ENCODE measurements around the gene RBM12.
"Not testable (repeated sequence)": the region's sequence is repeated elsewhere in the genome, so short reads cannot be mapped to it uniquely, and the experiment has no call there.

RBM12 gene, protein sequence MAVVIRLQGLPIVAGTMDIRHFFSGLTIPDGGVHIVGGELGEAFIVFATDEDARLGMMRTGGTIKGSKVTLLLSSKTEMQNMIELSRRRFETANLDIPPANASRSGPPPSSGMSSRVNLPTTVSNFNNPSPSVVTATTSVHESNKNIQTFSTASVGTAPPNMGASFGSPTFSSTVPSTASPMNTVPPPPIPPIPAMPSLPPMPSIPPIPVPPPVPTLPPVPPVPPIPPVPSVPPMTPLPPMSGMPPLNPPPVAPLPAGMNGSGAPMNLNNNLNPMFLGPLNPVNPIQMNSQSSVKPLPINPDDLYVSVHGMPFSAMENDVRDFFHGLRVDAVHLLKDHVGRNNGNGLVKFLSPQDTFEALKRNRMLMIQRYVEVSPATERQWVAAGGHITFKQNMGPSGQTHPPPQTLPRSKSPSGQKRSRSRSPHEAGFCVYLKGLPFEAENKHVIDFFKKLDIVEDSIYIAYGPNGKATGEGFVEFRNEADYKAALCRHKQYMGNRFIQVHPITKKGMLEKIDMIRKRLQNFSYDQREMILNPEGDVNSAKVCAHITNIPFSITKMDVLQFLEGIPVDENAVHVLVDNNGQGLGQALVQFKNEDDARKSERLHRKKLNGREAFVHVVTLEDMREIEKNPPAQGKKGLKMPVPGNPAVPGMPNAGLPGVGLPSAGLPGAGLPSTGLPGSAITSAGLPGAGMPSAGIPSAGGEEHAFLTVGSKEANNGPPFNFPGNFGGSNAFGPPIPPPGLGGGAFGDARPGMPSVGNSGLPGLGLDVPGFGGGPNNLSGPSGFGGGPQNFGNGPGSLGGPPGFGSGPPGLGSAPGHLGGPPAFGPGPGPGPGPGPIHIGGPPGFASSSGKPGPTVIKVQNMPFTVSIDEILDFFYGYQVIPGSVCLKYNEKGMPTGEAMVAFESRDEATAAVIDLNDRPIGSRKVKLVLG

DNA sequence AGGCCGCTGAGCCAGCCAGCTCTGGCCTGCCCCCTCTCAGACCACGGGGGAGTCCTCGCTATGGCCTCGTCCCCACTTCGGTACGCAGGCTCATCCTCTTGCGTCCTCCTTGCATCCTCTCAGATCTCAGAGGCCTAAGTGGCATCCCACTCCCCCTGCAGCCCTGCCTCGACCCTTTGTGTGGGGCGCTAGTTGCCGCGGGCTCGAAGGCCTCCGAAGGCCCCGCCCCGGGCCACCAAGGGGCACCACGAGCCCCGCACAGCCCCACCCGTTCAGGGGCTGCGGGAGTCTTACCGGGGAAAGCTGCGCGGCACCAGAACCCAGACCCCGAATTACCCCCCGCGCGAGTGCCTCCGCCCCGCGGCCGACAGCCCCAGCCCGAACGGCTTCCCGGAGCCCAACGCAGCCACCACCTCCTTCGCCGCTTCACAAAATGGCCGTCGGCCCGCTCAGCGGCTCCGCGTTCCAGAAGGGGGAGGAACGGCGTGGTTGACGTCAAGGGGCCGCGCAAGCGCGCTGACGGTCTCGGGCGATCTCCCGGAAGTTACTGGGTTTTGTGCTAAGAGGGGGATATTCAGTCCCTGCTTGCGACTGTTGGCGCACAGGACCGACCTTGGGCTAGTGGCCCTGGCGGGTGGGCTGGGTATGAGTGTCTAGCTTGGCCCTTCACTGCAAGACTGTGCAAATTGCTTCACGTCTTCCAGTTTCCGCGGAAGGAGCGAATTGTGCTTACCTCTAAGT, at the start of gene RBM12, which contains the start of gene CPNE1:
Gene RBM12 (minus strand): TSS at position 435 of the 741 bp plus-strand sequence. CDS start 9,578 bp downstream, outside the sequence.
Gene CPNE1 (minus strand): TSS at position 435 of the 741 bp plus-strand sequence. CDS start 31,977 bp downstream, outside the sequence.
- TF ChIP-seq, protein P1, sequence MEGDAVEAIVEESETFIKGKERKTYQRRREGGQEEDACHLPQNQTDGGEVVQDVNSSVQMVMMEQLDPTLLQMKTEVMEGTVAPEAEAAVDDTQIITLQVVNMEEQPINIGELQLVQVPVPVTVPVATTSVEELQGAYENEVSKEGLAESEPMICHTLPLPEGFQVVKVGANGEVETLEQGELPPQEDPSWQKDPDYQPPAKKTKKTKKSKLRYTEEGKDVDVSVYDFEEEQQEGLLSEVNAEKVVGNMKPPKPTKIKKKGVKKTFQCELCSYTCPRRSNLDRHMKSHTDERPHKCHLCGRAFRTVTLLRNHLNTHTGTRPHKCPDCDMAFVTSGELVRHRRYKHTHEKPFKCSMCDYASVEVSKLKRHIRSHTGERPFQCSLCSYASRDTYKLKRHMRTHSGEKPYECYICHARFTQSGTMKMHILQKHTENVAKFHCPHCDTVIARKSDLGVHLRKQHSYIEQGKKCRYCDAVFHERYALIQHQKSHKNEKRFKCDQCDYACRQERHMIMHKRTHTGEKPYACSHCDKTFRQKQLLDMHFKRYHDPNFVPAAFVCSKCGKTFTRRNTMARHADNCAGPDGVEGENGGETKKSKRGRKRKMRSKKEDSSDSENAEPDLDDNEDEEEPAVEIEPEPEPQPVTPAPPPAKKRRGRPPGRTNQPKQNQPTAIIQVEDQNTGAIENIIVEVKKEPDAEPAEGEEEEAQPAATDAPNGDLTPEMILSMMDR (IDR thresholded peaks at IDR 0.05), result no peak
- Histone ChIP-seq H3K27ac (peak within 1 kb of the TSS; percentile 97), H3K4me3 (peak within 1 kb of the TSS; percentile 88)
- DNase-seq (ENCODE audit: low spot score), result peak; percentile 95

DNA sequence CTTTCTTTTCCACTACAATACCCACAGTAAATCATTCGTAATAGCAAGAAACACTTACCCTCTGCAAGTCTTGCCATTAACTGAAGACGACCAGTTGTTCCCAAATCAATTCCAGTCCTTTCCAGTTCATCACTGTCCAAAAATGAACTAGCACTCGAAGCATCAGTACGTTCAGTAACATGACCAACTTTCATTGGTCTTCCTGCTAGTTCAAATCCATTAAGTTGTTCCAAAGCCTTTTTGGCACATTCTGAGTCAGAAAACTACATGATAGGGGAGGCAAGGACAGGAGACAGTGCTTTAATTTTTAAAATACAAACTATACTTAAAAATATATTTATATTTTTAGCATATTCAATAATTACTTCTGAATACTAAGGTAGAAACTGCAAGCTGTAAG, 49.4 kb upstream of the RBM12 start:
- no peak for DNase-seq (ENCODE audit: low spot score)
- TF ChIP-seq, protein P1 (IDR thresholded peaks at IDR 0.05), result no peak
- H3K4me3 ChIP-seq, result no peak overlapping the region
- no peak overlapping the region for H3K27ac ChIP-seq

DNA sequence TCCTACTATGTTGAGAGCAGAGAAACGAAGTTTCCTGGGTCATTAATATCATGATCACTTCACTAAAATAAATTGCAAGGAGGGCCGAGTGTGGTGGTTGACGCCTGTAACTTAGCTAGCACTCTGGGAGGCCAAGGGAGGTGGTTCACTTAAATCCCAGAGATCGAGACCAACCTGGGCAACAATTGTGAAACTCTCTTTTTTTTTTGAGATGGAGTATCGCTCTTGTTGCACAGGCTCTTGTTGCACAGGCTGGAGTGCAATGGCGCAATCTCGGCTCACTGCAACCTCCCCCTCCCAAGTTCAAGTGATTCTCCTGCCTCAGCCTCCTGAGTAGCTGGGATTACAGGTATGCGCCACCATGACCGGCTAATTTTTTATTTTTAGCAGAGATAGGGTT, 48.4 kb upstream of the RBM12 start:
- not testable (repeated sequence) for H3K4me3 ChIP-seq; DNase-seq (ENCODE audit: low spot score); H3K27ac ChIP-seq

DNA sequence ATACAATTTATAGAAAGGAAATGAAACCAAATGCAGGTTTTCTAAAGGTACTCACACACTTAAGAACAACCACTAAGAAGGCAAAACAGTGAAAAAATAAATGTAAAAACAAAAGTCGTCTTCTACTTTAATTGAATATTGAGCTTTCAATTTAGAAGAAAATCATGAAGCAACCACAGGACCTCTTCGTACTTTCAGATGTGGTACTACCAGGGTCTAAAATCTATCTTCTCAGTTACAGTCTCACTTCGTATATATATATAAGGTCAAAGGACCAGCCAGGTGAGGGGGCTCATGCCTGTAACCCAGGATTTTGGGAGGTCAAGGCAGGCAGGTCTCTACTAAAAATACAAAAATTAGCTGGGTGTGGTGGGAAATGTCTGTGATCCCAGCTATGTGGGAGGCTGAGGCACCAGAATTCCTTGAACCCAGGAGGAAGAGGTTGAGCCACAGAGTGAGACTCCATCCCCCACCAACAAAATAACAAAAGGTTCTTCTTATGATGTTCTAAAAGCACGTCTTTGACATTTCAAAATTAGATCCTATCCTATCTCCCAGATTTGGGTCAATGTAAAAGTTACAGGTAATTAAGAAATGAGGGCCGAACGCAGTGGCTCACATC, 47.0 kb upstream of the RBM12 start:
- no peak overlapping the region for H3K4me3 ChIP-seq
- no peak overlapping the region for H3K27ac ChIP-seq
- DNase-seq (ENCODE audit: low spot score), result no peak
- TF ChIP-seq, protein P1 (IDR thresholded peaks at IDR 0.05), result no peak

DNA sequence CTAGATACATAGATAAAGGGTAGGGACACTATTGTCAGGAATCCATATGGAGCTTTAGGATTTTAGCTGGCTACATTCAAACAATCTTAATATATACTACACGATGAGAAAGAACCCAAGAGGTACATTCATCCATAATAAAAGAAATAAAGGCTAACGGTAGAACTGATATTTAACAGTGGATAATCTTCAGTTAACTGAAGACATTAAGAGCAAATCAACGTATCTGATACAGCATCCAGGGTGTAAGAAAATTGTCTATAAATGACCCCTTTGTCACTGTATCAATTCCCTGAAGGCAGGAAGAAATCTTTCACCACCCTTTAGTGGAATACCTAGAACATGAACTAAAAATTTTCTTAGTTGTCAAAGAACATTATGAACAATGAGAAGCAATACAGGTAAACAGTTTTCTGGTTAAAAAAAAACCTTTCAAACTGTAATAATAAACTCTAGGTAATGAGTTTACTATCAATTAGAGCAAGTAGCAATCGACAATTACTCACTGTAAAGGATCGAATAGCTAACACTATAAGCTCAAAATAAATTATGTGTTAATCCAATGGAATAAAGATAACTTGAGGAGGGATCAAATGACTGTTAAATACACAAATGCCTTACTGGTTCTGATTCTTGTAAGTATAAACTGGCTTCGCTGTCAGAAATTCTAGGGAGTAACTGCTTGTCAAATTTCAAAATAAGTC, 46.3 kb upstream of the RBM12 start:
- H3K27ac ChIP-seq, result no peak overlapping the region
- no peak for DNase-seq (ENCODE audit: low spot score)
- no peak overlapping the region for H3K4me3 ChIP-seq
- TF ChIP-seq, protein P1 (IDR thresholded peaks at IDR 0.05), result no peak

DNA sequence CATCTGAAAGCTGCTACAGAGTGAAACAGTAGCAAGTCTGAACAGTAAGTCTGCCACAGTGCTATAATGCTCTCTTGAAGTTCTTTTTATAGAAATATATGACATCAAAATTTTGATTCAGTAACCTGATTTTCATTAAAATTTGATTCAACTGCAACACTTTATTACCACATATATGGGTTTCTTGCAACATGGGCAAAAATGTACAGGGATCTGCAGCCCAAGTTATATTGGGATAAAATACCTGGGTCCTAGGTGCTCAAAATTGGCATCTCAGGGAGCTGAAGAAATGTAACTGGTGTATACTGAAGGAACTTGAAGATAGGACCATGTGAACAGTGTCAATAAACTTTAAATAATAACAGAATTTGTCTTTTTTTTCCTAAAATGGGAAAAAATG, 45.3 kb upstream of the RBM12 start:
- TF ChIP-seq, protein P1 (IDR thresholded peaks at IDR 0.05), result no peak
- DNase-seq (ENCODE audit: low spot score), result no peak
- H3K4me3 ChIP-seq, result no peak overlapping the region
- no peak overlapping the region for H3K27ac ChIP-seq
